Fibroblast of the conjunctiva (primary cell): ENCODE results near the gene KRT72.

Experiments used
- DNase-seq: peaks from one replicate; pipeline ENCODE4 v3.0.0-alpha.2; 2010; ENCODE audit warnings: low read depth

Gene KRT72

GRCh38 chr12:52541709-52542108, 59.6 kb downstream of the KRT72 start:
- no peak for DNase-seq

DNA sequence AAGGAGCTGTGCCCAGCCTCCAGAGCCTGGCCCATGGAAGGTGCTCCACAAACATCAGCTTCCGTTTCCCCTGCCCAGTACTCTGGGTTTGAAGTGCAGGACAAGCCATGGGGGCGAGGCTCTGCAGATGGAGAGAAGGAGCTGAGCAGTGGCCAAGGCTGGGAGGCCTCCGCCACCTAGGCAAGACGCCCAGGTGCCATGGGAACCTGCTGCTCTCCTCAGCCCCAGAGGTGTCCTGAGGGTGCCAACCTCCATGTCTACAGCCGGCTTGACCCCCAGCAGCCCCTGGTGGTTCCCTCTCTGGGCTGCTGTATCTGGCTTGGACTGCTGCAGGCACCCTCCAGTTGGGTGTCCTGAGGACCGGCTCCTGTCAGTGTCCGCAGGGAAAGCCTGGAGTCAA, 60.7 kb downstream of the KRT72 start:
- no peak for DNase-seq

DNA sequence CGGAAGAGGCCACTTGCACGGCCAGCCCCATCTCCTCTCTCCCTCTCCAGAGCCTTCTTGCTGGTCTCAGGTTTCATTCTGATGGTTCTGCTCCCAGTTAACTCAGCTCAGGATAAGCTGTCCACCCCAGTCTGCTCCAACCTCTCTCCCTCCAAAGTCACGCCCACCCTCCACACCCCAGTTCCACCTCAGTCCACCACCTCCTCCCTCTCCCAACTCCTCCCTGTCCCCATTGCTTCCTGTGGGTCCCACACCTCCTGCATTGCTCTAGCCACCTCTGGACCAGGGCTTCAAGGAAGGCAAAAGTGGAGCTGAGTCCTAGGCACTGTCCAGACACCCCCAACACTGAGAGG, 61.5 kb downstream of the KRT72 start:
- no peak for DNase-seq

- peak; percentile 13 for DNase-seq
These were observed 62.0 kb downstream of the KRT72 start for GRCh38 chr12:52539083-52539820.

DNA sequence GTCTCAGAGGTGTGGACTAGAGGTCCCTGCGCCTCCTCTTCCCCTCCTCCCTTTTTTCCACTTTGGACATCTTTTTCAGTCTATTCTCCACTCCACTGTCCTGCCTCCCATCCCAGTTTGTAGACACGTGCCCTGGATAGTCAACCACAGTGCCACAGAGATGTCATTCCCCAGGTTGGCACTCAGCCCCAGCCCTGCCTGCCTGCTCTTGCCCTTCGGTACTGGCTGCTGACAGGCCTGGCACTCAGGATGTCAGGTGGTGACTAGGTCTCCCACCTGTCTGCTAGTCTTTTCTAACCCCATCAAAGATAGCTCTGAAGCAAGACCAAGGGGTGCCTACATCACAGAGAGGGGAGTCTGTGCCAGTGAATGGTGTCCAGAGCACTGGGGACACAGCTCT, 64.2 kb downstream of the KRT72 start:
- DNase-seq = no peak
